SJSA1 (cell line): Measurements from ENCODE around the gene CCR5AS.

ENCODE experiments used
- DNase-seq, 2 experiments: peaks; one replicate each; pipeline ENCODE4 v3.0.0-alpha.2; 2015 to 2020; ENCODE audit warnings: low spot score in 2 of 2, low read depth in 1 of 2
- H3K27ac ChIP-seq: fragments of 250-450 bp; sonication (Bioruptor Pico); 2 replicates; pipeline ENCODE4 v1.5.1; 2020; ENCODE audit warnings: mild to moderate bottlenecking, moderate library complexity
- H3K27me3 ChIP-seq: fragments of 250-450 bp; sonication (Bioruptor Pico); replicated peaks from 2 replicates; pipeline ENCODE4 v1.5.1; 2020; ENCODE audit warnings: mild to moderate bottlenecking, moderate library complexity
- H3K36me3 ChIP-seq: fragments of 250-450 bp; sonication (Bioruptor Pico); 2 replicates; pipeline ENCODE4 v1.5.1; 2020; ENCODE audit warnings: mild to moderate bottlenecking
- H3K4me1 ChIP-seq: fragments of 250-450 bp; sonication (Bioruptor Pico); replicated peaks from 2 replicates; pipeline ENCODE4 v1.6.1; 2021; ENCODE audit warnings: mild to moderate bottlenecking
- H3K4me3 ChIP-seq: fragments of 250-450 bp; sonication (Bioruptor Pico); 2 replicates; pipeline ENCODE4 v1.5.1; 2020; ENCODE audit warnings: mild to moderate bottlenecking
- H3K9me3 ChIP-seq: fragments of 250-450 bp; sonication (Bioruptor Pico); replicated peaks from 2 replicates; pipeline ENCODE4 v1.5.1; 2020; ENCODE audit warnings: mild to moderate bottlenecking

CCR5AS gene

GRCh38 chr3:46356909-46357308 is 50.0 kb downstream of the CCR5AS start:
- 0 out of 2 replicates have a peak, but pooled peaks cover 6% of the 10 kb centered on the region for H3K27me3 ChIP-seq
- H3K4me3 ChIP-seq, result no peak overlapping the region
- no peak for DNase-seq
- no peak overlapping the region for H3K27ac ChIP-seq
- H3K4me1 ChIP-seq, result peaks cover 7% of the 10 kb centered on the region; the same call in 1 of the 2 replicates
- no peaks in the 10 kb centered on the region for H3K36me3 ChIP-seq
- H3K9me3 ChIP-seq, result no peaks in the 10 kb centered on the region

GRCh38 chr3:46356276-46356675 is 50.6 kb downstream of the CCR5AS start:
- H3K27me3 ChIP-seq, result 0 out of 2 replicates have a peak, but pooled peaks cover 6% of the 10 kb centered on the region
- H3K4me1 ChIP-seq, result peaks cover 7% of the 10 kb centered on the region; the same call in 1 of the 2 replicates
- H3K36me3 ChIP-seq, result no peaks in the 10 kb centered on the region
- H3K27ac ChIP-seq, result no peak overlapping the region
- no peaks in the 10 kb centered on the region for H3K9me3 ChIP-seq
- no peak for DNase-seq
- no peak overlapping the region for H3K4me3 ChIP-seq

DNA sequence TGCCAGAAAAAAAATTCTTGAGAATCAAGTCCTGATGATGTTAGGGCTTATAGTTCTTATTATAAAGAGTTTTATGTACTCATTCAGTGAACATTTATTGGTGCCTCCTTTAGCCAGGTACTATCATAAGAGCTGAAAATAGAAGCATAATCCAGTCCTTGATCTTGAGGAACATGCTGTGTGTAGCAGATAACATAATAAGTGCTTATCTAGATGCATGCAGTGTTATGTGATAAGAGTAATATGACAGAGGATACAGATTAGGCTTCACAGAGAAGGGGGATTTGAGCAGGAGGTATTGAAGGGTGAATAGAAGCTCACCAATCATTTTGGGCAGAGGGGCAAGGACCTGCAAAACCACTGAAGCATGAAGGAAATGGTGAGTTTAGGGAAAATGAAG is 51.9 kb downstream of the CCR5AS start:
- H3K4me3 ChIP-seq, result no peak overlapping the region
- peaks cover 2% of the 10 kb centered on the region for H3K4me1 ChIP-seq
- no peaks in the 10 kb centered on the region for H3K36me3 ChIP-seq
- H3K27me3 ChIP-seq, result 0 out of 2 replicates have a peak, but pooled peaks cover 6% of the 10 kb centered on the region
- no peak overlapping the region for H3K27ac ChIP-seq
- no peaks in the 10 kb centered on the region for H3K9me3 ChIP-seq
- DNase-seq, result no peak

DNA sequence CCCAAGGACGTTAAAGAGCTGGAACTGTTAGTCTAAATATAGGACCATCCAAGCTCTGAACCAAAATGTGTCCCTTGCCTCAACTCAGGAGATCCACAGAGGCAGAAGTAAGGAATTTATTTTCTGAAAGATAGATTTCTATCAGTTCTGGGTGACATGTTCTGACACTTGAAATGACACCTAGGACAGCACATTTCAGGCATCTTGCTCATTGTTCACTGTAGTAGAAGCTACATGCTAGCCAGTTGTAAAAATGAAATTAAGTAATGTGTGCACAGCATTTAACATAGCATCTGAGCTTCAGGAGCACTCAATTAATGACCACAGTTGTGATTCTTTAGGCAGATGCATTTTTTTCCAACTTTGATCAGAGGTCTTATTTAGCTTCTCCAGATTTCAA is 52.4 kb downstream of the CCR5AS start:
- H3K27me3 ChIP-seq, result 0 out of 2 replicates have a peak, but pooled peaks cover 6% of the 10 kb centered on the region
- H3K4me3 ChIP-seq, result no peak overlapping the region
- H3K4me1 ChIP-seq, result peaks cover 7% of the 10 kb centered on the region
- H3K36me3 ChIP-seq, result no peaks in the 10 kb centered on the region
- no peak overlapping the region for H3K27ac ChIP-seq
- H3K9me3 ChIP-seq, result no peaks in the 10 kb centered on the region
- DNase-seq, result no peak

DNA sequence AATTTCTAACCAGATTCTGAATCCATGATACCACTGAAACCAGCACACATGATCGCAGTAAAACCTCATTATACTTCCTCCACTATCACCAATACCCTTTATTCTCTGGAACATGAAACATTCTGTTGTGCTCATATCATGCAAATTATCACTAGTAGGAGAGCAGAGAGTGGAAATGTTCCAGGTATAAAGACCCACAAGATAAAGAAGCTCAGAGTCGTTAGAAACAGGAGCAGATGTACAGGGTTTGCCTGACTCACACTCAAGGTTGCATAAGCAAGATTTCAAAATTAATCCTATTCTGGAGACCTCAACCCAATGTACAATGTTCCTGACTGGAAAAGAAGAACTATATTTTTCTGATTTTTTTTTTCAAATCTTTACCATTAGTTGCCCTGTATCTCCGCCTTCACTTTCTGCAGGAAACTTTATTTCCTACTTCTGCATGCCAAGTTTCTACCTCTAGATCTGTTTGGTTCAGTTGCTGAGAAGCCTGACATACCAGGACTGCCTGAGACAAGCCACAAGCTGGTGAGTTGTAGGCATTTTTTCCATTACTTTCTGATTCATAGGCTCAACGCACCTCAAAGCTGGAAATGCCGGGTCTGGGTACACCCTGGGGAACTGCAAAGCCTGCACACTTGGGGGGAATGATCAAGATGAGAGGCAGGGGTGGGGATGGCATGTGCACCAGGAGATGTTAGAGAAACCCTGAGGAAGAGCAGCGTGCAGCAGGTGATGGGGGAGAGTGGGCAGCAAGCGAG is 53.0 kb downstream of the CCR5AS start, which contains the start of gene CCR2:
CCR2 (plus strand) TSS at position 465 of the 764 bp plus-strand sequence. CDS start 3,417 bp downstream, outside the sequence.
- Histone ChIP-seq H3K4me1 (peaks cover 8% of the 10 kb centered on the region), H3K36me3 (no peaks in the 10 kb centered on the region), H3K4me3 (no peak within 1 kb of the TSS), H3K9me3 (no peaks in the 10 kb centered on the region), H3K27ac (no peak within 1 kb of the TSS), H3K27me3 (0 out of 2 replicates have a peak, but pooled peaks cover 6% of the 10 kb centered on the region)
- DNase-seq, result no peak

- Histone ChIP-seq H3K4me3 (no peak overlapping the region), H3K27ac (no peak overlapping the region), H3K27me3 (0 out of 2 replicates have a peak, but pooled peaks cover 6% of the 10 kb centered on the region), H3K9me3 (no peaks in the 10 kb centered on the region), H3K4me1 (peaks cover 8% of the 10 kb centered on the region), H3K36me3 (no peaks in the 10 kb centered on the region)
- no peak for DNase-seq
Measured at GRCh38 chr3:46353090-46353489, 53.8 kb downstream of the CCR5AS start.

DNA sequence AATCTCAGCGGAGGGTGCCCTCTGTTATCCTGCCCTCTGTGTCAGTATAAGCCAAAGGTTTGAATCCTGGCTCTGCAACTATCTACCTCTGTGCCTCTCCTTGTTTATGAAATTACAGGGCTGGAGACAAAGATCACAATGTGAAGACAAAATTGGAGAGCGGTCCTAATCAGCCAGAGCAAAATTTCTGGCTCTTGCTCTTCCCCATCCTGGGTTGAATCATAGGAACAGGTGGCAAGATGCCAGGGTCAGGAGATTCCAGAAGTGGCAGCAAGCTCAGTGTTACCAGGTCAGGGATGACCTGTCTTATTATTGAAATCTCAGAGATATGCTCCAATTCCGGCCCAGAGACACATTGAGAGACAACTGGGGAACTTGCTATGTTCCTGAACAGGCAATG is 55.2 kb downstream of the CCR5AS start:
- peaks cover 8% of the 10 kb centered on the region for H3K4me1 ChIP-seq
- H3K4me3 ChIP-seq, result no peak overlapping the region
- no peak overlapping the region for H3K27ac ChIP-seq
- H3K9me3 ChIP-seq, result no peaks in the 10 kb centered on the region
- H3K36me3 ChIP-seq, result no peaks in the 10 kb centered on the region
- no peak for DNase-seq
- 0 out of 2 replicates have a peak, but pooled peaks cover 6% of the 10 kb centered on the region for H3K27me3 ChIP-seq

GRCh38 chr3:46350262-46350565 is 56.7 kb downstream of the CCR5AS start:
- no peak for DNase-seq
- 0 out of 2 replicates have a peak, but pooled peaks cover 6% of the 10 kb centered on the region for H3K27me3 ChIP-seq
- no peak overlapping the region for H3K27ac ChIP-seq
- no peaks in the 10 kb centered on the region for H3K9me3 ChIP-seq
- H3K4me3 ChIP-seq, result no peak overlapping the region
- peaks cover 8% of the 10 kb centered on the region for H3K4me1 ChIP-seq
- H3K36me3 ChIP-seq, result no peaks in the 10 kb centered on the region

GRCh38 chr3:46349484-46350261 is 57.2 kb downstream of the CCR5AS start:
- Histone ChIP-seq H3K9me3 (no peaks in the 10 kb centered on the region), H3K4me1 (peaks cover 8% of the 10 kb centered on the region), H3K4me3 (no peak overlapping the region), H3K27ac (no peak overlapping the region), H3K27me3 (0 out of 2 replicates have a peak, but pooled peaks cover 2% of the 10 kb centered on the region), H3K36me3 (no peaks in the 10 kb centered on the region)
- DNase-seq, result no peak

GRCh38 chr3:46348823-46349482 is 57.9 kb downstream of the CCR5AS start:
- Histone ChIP-seq H3K27me3 (no peaks in the 10 kb centered on the region), H3K36me3 (no peaks in the 10 kb centered on the region), H3K4me3 (no peak overlapping the region), H3K4me1 (peaks cover 8% of the 10 kb centered on the region), H3K27ac (no peak overlapping the region), H3K9me3 (no peaks in the 10 kb centered on the region)
- no peak for DNase-seq

DNA sequence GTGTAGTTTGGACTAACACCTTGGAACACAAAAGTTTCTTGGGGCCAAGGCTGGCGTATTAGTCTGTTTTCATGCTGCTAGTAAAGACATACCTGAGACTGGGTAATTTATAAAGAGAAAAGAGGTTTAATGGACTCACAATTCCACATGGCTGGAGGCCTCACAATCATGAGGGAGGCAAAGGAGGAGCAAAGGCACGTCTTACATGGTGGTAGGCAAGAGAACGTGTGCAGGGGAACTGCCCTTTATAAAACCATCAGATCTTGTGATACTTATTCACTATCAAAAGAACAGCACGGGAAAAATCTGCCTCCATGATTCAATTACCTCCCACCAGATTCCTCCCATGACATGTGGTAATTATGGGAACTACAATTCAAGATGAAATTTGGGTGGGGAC is 62.4 kb downstream of the CCR5AS start:
- Histone ChIP-seq H3K27me3 (no peaks in the 10 kb centered on the region), H3K27ac (no peak overlapping the region), H3K9me3 (no peaks in the 10 kb centered on the region), H3K36me3 (no peaks in the 10 kb centered on the region), H3K4me1 (peaks cover under 1% of the 10 kb centered on the region), H3K4me3 (no peak overlapping the region)
- no peak for DNase-seq

DNA sequence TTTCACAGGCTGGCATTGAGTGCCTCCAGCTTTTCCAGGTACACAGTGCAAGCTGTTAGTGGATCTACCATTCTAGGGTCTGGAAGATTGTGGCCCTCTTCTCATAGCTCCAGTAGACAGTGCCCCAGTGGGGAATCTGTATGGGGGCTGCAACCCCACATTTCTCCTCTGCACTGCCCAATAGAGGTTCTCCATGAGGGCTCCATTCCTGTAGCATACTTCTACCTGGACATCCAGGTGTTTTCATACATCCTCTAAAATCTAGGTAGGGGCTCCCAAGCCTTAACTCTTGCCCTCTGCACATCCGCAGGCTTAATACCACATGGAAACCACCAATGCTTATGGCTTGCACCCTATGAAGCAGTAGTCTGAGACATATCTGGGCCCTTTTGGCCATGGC is 68.0 kb downstream of the CCR5AS start:
- no peaks in the 10 kb centered on the region for H3K9me3 ChIP-seq
- H3K36me3 ChIP-seq, result no peaks in the 10 kb centered on the region
- no peak for DNase-seq
- peaks cover 14% of the 10 kb centered on the region for H3K4me1 ChIP-seq
- no peaks in the 10 kb centered on the region for H3K27me3 ChIP-seq
- H3K27ac ChIP-seq, result no peak overlapping the region
- H3K4me3 ChIP-seq, result no peak overlapping the region

- Histone ChIP-seq H3K4me1 (peaks cover 14% of the 10 kb centered on the region), H3K9me3 (no peaks in the 10 kb centered on the region), H3K36me3 (no peaks in the 10 kb centered on the region), H3K4me3 (no peak overlapping the region), H3K27me3 (no peaks in the 10 kb centered on the region), H3K27ac (no peak overlapping the region)
- no peak for DNase-seq
Measured at GRCh38 chr3:46337911-46338310, 69.0 kb downstream of the CCR5AS start.

DNA sequence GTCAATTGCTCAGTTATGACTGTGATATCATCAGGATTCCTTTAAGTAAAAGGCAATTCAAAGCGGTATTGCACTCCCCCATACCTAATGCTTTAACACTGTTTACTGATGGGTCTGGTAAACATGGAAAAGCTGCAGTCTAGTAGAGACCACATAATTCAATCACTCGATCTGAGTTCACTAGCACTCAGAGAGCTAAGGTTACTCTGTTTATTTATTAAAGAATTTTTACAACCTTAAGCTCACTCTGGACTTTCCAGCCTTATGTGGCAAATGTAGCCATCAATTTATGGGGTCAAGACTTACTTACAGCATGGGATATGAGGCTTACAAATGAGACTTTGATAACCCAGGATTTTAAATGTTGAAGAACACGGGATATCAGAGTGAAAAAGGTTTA is 71.3 kb downstream of the CCR5AS start:
- H3K9me3 ChIP-seq, result no peaks in the 10 kb centered on the region
- no peak for DNase-seq
- H3K27me3 ChIP-seq, result no peaks in the 10 kb centered on the region
- H3K4me1 ChIP-seq, result peaks cover 14% of the 10 kb centered on the region
- H3K4me3 ChIP-seq, result no peak overlapping the region
- H3K36me3 ChIP-seq, result no peaks in the 10 kb centered on the region
- no peak overlapping the region for H3K27ac ChIP-seq
